Epidermal melanocyte (primary cell): ENCODE data around the gene SGK2.
"Not testable (repeated sequence)": the region's sequence is repeated elsewhere in the genome, so short reads cannot be mapped to it uniquely, and the experiment has no call there.

Experiments used
- DNase-seq: peaks from one replicate; pipeline ENCODE4 v3.0.0; 2011; ENCODE audit warnings: low spot score; ENCODE audit not compliant: insufficient read length

The SGK2 gene

DNA sequence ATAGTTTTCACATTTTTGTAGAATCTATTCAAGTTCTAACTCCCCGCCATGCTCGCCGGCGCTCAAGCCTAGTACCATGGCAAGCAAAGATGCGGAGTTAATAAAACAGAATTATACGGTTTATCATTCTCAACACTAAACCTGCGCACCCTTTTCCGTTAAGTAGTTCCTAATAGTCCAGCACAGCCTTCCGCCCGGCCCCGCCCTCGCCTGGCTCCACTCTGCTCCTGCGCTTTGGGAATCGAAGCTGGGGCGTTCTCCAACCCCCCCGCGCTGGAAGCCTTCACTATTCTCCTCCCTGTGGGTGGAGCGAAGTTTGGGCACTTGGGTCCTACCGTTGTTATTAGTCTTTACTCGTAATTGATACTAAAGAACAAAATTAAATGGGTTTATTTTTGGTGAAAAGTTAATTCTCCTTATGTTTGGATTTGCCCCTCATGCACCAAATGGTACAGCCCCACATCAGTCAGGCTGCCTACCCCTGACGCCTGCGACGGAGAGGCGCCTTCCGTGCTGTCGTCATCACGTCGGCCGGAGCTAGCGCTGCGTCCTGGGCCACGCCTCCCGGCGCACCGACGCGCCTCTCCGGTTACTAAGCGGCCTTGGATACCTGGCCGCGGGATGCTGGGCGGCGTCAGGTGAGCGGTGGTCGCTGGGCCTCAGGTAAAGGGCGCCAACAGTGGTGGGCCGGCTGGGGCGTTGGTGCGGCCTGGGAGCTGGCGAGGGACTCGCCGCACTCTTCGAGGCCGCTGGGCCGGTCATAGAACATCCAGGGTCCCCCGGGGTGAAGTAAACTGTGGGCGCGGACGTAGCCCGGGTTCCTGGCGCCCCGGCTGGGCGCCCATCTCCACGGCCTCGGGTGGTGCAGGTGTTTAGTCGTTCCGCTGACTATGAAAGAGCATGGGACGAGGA is 31.8 kb downstream of the SGK2 start, which contains the start of gene IFT52:
TSS of gene IFT52 (plus strand) at position 546 of the 912 bp plus-strand sequence. CDS start 3,762 bp downstream, outside the sequence.
- peak; percentile 79 for DNase-seq

DNA sequence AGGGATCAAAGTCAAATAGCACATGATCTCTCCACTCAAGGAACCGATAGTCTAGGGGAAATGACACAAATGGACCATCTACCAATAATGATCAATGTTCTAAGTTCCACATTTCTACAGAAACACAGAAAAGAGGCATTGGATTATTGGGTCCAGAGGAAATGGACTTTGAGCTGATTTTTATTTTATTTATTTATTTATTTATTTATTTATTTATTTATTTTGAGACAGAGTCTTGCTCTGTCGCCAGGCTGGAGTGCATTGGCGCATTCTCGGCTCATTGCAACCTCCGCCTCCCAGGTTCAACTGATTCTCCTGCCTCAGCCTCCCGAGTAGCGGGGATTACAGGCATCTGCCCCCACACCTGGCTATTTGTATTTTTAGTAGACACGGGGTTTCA is 43.1 kb downstream of the SGK2 start:
- not testable (repeated sequence) for DNase-seq

DNA sequence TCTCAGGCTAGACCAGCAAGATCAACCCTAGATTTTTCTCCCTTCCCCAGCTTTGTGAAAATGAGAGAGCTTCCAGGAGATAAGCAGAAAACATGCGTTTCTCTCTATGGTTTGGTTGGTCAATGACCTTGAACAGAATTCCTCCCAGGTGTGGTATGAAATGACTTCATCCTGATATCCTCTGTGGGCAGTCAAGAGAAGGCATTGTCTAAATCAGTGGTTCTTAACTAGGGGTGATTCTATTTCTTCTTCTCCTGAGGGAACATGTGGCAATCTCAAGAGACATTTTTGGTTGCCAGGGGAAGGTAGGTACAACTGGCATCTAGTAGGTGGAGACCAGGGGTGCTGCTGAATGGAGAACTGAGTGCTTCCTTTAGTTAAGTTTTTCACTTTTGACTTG is 44.3 kb downstream of the SGK2 start:
- no peak for DNase-seq

DNA sequence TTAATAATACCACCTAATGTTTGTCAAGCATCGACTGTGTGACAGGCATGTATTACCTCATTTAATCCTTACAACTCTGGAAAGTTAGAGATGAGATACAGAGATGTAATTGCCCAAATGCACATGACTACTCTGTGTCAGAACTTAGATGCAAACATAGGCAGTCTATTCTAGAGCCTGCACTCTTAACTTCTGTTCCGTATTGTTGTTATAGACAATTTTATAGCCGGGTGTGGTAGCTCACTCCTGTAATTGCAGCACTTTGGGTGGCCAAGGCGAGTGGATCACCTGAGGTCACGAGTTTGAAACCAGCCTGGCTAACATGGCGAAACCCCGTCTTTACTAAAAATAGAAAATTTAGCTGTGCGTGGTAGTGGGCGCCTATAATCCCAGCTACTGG is 46.9 kb downstream of the SGK2 start:
- no peak for DNase-seq

DNA sequence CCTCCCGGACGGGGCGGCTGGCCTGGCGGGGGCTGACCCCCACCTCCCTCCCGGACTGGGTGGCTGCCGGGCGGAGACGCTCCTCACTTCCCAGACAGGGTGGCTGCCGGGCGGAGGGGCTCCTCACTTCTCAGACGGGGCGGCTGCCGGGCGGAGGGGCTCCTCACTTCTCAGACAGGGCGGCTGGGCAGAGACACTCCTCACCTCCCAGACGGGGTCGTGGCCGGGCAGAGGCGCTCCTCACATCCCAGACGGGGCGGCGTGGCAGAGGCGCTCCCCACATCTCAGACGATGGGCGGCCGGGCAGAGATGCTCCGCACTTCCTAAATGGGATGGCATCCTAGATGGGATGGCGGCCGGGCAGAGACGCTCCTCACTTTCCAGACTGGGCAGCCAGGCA is 48.5 kb downstream of the SGK2 start:
- DNase-seq = not testable (repeated sequence)

DNA sequence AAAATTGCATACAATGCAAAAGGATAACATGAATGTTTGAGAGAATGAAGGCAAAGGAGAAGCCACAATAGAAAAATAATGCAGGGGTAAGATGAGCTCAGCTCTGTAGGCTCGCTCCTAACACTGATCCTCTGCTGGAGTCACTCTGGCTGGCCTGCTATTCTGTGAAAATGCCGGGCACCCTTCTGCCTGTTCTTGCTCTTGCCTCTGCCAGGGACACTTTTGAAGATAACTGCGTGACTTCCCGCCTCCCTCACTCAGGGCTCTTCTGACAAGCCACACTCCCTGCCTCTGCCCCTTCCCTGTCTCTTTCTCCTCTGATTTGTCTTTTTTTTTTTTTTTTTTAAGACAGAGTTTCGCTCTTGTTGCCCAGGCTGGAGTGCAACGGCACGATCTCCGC is 72.8 kb downstream of the SGK2 start:
- no peak for DNase-seq
